GM12878 (cell line): Measurements from ENCODE around the gene COQ8B. TPM values are rescaled to one million over a fixed set of nuclear protein-coding genes. Genes with fewer than 3 reads are reported as not detected.

Source experiments
- ATAC-seq: fragments of 200-7000 bp; cut with Tn5 transposase; 3 replicates; pipeline ENCODE4 v1.9.1; 2020; ENCODE audit warnings: mild to moderate bottlenecking, moderate library complexity
- BruUV-seq: library from RNA; stranded (reverse); fragments of 400-500 nt; replicated peaks from 2 replicates; lab custom pipeline; 2021; lab: Mats Ljungman, UMichigan
- CTCF ChIA-PET: fragments of 300-600 bp; sonication (Branson Sonifier 250); formaldehyde crosslinking; extraction: SDS; loops from one replicate; lab custom pipeline; 2021; ENCODE audit warnings: inconsistent platforms; lab: Yijun Ruan, JAX
- POLR2A ChIA-PET: fragments of 350-600 bp; formaldehyde crosslinking; extraction: SDS; loops from one replicate; lab custom pipeline; 2021; ENCODE audit warnings: inconsistent platforms; lab: Charles Lee
- RAD21 ChIA-PET: fragments of 300-600 bp; sonication (Branson Sonifier 250); formaldehyde crosslinking; loops from one replicate; lab custom pipeline; 2023; ENCODE audit warnings: antibody characterized with exemption; ENCODE audit not compliant: unreplicated experiment; lab: Charles Lee
- SMC1A ChIA-PET: fragments of 300-600 bp; sonication (Branson Sonifier 250); formaldehyde crosslinking; loops from one replicate; lab custom pipeline; 2023; ENCODE audit not compliant: unreplicated experiment, uncharacterized antibody; lab: Charles Lee
- DNase-seq: peaks from one replicate; pipeline ENCODE4 v3.0.0-alpha.2; 2011; ENCODE audit warnings: low read depth, low spot score
- FAIRE-seq: peaks from 3 replicates; lab custom pipeline; 2011; peaks lifted over from hg19 to GRCh38; lab: Jason Lieb, UNC
- H2AFZ ChIP-seq: 2 replicates; pipeline ENCODE4 v1.6.0; 2011; ENCODE audit warnings: low read depth, low read length, control low read depth; ENCODE audit not compliant: control insufficient read depth
- H3K27ac ChIP-seq: 2 replicates; pipeline ENCODE4 v1.5.1; 2011; ENCODE audit warnings: control low read depth; ENCODE audit not compliant: control insufficient read depth, insufficient read depth
- H3K27me3 ChIP-seq, 2 experiments: replicated peaks in 1 of 2; 2 replicates each; pipeline versions ENCODE4 v1.6.0 to v1.6.1; 2011; ENCODE audit warnings: low read length in 1 of 2; ENCODE audit not compliant: control insufficient read depth in 2 of 2, insufficient read depth in 2 of 2
- H3K36me3 ChIP-seq, 2 experiments: 2 replicates each; pipeline ENCODE4 v1.5.1; 2011; ENCODE audit warnings: low read length in 1 of 2; ENCODE audit not compliant: control insufficient read depth in 2 of 2, insufficient read depth in 2 of 2
- H3K4me1 ChIP-seq: 2 replicates; pipeline ENCODE4 v1.6.1; 2011; ENCODE audit warnings: mild to moderate bottlenecking, low read length, moderate library complexity, mixed read lengths; ENCODE audit not compliant: control insufficient read depth, insufficient read depth
- H3K4me2 ChIP-seq: 2 replicates; pipeline ENCODE4 v1.6.0; 2011; ENCODE audit warnings: control low read depth; ENCODE audit not compliant: control insufficient read depth, insufficient read depth
- H3K4me3 ChIP-seq: fragments of 200-600 bp; sonication (generic); 2 replicates; pipeline ENCODE4 v1.5.1; 2016
- H3K79me2 ChIP-seq: 2 replicates; pipeline ENCODE4 v1.6.0; 2011; ENCODE audit warnings: low read length; ENCODE audit not compliant: control insufficient read depth, insufficient read depth
- H3K9ac ChIP-seq: 2 replicates; pipeline ENCODE4 v1.8.0; 2011; ENCODE audit warnings: low read length, control low read depth, mixed read lengths; ENCODE audit not compliant: control insufficient read depth, insufficient read depth
- H3K9me3 ChIP-seq: replicated peaks from 3 replicates; pipeline ENCODE4 v1.5.1; 2011; ENCODE audit warnings: mild to moderate bottlenecking, low read length; ENCODE audit not compliant: control insufficient read depth, insufficient read depth
- H4K20me1 ChIP-seq: 2 replicates; pipeline ENCODE4 v1.6.0; 2011; ENCODE audit not compliant: control insufficient read depth, insufficient read depth
- BMI1 ChIP-seq: fragments of 450-650 bp; IDR thresholded peaks from 2 replicates; pipeline ENCODE4 v1.6.1; 2016; ENCODE audit warnings: mild to moderate bottlenecking, moderate library complexity, borderline replicate concordance
- CREM ChIP-seq: IDR thresholded peaks from 2 replicates; pipeline ENCODE4 v1.6.1; 2014; ENCODE audit warnings: antibody characterized with exemption, low read depth
- HDAC2 ChIP-seq: fragments of 200-600 bp; sonication (generic); IDR thresholded peaks from 2 replicates; pipeline ENCODE4 v1.6.1; 2017
- LARP7 ChIP-seq: fragments of 450-650 bp; IDR thresholded peaks from 2 replicates; pipeline ENCODE4 v1.6.1; 2017; ENCODE audit warnings: mild to moderate bottlenecking
- MEF2A ChIP-seq: IDR thresholded peaks from 2 replicates; pipeline ENCODE4 v1.6.1; 2011; ENCODE audit warnings: low read depth, mild to moderate bottlenecking, low read length, moderate library complexity; ENCODE audit not compliant: insufficient read depth
- POU2F2 ChIP-seq: IDR thresholded peaks from 3 replicates; pipeline ENCODE4 v1.6.1; 2011; ENCODE audit warnings: low read depth, mild to moderate bottlenecking, low read length, borderline replicate concordance
- WGBS: methylation state at CpG from one replicate; pipeline ENCODE4 v1.1.6; 2016; ENCODE audit warnings: low lambda C conversion rate; ENCODE audit not compliant: insufficient replicate concordance, insufficient coverage; ENCODE audit errors: missing lambda C conversion rate; 5-methylcytosine and 5-hydroxymethylcytosine counted together
- in situ Hi-C: fragments of 300-500 bp; cut with MboI; formaldehyde crosslinking; loops from 9 replicates; pipeline ENCODE4 v1.14.3; 2018; ENCODE audit warnings: mixed read lengths
- intact Hi-C: fragments of 100-400 bp; cut with micrococcal nuclease; formaldehyde crosslinking; loops from one replicate; pipeline ENCODE4 v1.14.2; 2022; ENCODE audit not compliant: unreplicated experiment
- polyA plus RNA-seq, 11 experiments: library from polyadenylated mRNA; depleted of rRNA in 4 of 11; unstranded in 6 of 11; stranded (reverse) in 5 of 11; fragments of >200 nt; fragmentation: Nextera tagmentation in 4 of 11; fragmentation: Illumina TruSeq in 1 of 11; extraction: Ambion mirVana in 4 of 11; extraction: Trizol in 1 of 11; gene quantifications; 1 replicate in 1 of 11; 2 replicates in 10 of 11; pipeline versions ENCODE4 v1.2.1 to v1.2.3, GENCODE V29; 2011 to 2016; ENCODE audit warnings: inconsistent platforms in 2 of 11, missing spikeins in 2 of 11, low read depth in 1 of 11
- total RNA-seq, 4 experiments: library from RNA; depleted of rRNA in 3 of 4; stranded (reverse); fragments of >200 nt in 3 of 4; fragmentation: Illumina TruSeq in 1 of 4; extraction: Trizol in 1 of 4; gene quantifications; 2 replicates each; pipeline versions ENCODE4 v1.2.1 to v1.2.3, GENCODE V29; 2013 to 2021
- TF ChIP-seq, protein P1 (sequence below): fragments of 450-650 bp; IDR thresholded peaks from 2 replicates; pipeline ENCODE4 v1.6.1; 2018; ENCODE audit warnings: mild to moderate bottlenecking, low read depth, moderate library complexity; ENCODE audit not compliant: partially characterized antibody
- TF ChIP-seq, protein P2 (sequence below): IDR thresholded peaks from 2 replicates; pipeline ENCODE4 v1.6.1; 2011; ENCODE audit warnings: low read depth, low read length, improper control_type of control experiment, borderline replicate concordance
- TF ChIP-seq, protein P3 (sequence below): IDR thresholded peaks from 2 replicates; pipeline ENCODE4 v1.6.1; 2011; ENCODE audit warnings: borderline replicate concordance, low read depth, mild to moderate bottlenecking, moderate library complexity, mixed read lengths, low read length; ENCODE audit not compliant: insufficient read depth; ENCODE audit errors: extremely low read length
- TF ChIP-seq, protein P4 (sequence below): fragments of 450-650 bp; IDR thresholded peaks from 2 replicates; pipeline ENCODE4 v1.6.1; 2017; ENCODE audit warnings: antibody characterized with exemption, mild to moderate bottlenecking, moderate library complexity

COQ8B gene
- total and polyA plus RNA-seq, 10 of the 15 experiments (the other 5 are each of a cell fraction or from before 2014, with no cell fraction given), result 0.39 to 37.1 (median 16.8) TPM

DNA sequence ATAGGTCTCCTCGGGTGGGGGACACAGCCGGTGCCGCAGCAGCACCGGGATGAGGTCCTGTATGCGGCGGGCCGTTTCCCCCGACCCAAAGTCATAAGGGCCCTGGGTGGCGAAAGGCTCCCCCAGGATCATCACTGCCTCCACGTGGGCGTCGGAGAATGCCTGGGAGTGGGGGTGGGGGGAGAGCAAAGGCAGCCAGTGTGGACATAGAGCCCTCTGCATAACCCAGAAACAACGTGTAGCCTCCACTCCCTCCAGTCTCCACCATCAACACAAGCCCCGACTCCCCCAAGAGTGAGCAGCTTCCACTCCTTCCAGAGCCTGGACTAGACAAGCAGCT, 24.5 kb downstream of the COQ8B start:
- intact Hi-C loops (no loop called here), in situ Hi-C loops (no loop called here)
- BruUV-seq, result no TSS peak
- Histone ChIP-seq H3K4me3 (no peak overlapping the region), H4K20me1 (no peaks in the 10 kb centered on the region), H3K9ac (no peak overlapping the region), H2AFZ (no peak overlapping the region), H3K36me3 (no peaks in the 10 kb centered on the region; a peak in 1 of 4 replicates), H3K4me1 (peaks cover 22% of the 10 kb centered on the region), H3K4me2 (no peak overlapping the region), H3K9me3 (no peaks in the 10 kb centered on the region), H3K27ac (no peak overlapping the region), H3K27me3 (no peaks in the 10 kb centered on the region), H3K79me2 (no peaks in the 10 kb centered on the region)
- DNase-seq, result no peak
- ChIA-PET POLR2A (interaction anchor here (1.6 to 1.9 kb wide), 2 partner anchors 56 to 85 kb away, joined by 6 to 10 read pairs; no protein-coding TSS in a partner anchor), RAD21 (interaction anchor here (0.6 to 1.1 kb wide), 2 partner anchors 29 to 77 kb away, joined by 3 to 4 read pairs; no protein-coding TSS in a partner anchor), CTCF (no interaction called here), SMC1A (no interaction called here)
- FAIRE-seq, result no peak
- TF ChIP-seq MEF2A, result no peak
- TF ChIP-seq HDAC2, result no peak
- TF ChIP-seq CREM, result no peak
- TF ChIP-seq, protein P1, sequence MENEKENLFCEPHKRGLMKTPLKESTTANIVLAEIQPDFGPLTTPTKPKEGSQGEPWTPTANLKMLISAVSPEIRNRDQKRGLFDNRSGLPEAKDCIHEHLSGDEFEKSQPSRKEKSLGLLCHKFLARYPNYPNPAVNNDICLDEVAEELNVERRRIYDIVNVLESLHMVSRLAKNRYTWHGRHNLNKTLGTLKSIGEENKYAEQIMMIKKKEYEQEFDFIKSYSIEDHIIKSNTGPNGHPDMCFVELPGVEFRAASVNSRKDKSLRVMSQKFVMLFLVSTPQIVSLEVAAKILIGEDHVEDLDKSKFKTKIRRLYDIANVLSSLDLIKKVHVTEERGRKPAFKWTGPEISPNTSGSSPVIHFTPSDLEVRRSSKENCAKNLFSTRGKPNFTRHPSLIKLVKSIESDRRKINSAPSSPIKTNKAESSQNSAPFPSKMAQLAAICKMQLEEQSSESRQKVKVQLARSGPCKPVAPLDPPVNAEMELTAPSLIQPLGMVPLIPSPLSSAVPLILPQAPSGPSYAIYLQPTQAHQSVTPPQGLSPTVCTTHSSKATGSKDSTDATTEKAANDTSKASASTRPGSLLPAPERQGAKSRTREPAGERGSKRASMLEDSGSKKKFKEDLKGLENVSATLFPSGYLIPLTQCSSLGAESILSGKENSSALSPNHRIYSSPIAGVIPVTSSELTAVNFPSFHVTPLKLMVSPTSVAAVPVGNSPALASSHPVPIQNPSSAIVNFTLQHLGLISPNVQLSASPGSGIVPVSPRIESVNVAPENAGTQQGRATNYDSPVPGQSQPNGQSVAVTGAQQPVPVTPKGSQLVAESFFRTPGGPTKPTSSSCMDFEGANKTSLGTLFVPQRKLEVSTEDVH, result no peak
- TF ChIP-seq, protein P2, sequence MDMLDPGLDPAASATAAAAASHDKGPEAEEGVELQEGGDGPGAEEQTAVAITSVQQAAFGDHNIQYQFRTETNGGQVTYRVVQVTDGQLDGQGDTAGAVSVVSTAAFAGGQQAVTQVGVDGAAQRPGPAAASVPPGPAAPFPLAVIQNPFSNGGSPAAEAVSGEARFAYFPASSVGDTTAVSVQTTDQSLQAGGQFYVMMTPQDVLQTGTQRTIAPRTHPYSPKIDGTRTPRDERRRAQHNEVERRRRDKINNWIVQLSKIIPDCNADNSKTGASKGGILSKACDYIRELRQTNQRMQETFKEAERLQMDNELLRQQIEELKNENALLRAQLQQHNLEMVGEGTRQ, result no peak
- TF ChIP-seq POU2F2, result no peak
- TF ChIP-seq, protein P3, sequence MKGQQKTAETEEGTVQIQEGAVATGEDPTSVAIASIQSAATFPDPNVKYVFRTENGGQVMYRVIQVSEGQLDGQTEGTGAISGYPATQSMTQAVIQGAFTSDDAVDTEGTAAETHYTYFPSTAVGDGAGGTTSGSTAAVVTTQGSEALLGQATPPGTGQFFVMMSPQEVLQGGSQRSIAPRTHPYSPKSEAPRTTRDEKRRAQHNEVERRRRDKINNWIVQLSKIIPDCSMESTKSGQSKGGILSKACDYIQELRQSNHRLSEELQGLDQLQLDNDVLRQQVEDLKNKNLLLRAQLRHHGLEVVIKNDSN, result no peak
- TF ChIP-seq BMI1, result no peak
- TF ChIP-seq, protein P4, sequence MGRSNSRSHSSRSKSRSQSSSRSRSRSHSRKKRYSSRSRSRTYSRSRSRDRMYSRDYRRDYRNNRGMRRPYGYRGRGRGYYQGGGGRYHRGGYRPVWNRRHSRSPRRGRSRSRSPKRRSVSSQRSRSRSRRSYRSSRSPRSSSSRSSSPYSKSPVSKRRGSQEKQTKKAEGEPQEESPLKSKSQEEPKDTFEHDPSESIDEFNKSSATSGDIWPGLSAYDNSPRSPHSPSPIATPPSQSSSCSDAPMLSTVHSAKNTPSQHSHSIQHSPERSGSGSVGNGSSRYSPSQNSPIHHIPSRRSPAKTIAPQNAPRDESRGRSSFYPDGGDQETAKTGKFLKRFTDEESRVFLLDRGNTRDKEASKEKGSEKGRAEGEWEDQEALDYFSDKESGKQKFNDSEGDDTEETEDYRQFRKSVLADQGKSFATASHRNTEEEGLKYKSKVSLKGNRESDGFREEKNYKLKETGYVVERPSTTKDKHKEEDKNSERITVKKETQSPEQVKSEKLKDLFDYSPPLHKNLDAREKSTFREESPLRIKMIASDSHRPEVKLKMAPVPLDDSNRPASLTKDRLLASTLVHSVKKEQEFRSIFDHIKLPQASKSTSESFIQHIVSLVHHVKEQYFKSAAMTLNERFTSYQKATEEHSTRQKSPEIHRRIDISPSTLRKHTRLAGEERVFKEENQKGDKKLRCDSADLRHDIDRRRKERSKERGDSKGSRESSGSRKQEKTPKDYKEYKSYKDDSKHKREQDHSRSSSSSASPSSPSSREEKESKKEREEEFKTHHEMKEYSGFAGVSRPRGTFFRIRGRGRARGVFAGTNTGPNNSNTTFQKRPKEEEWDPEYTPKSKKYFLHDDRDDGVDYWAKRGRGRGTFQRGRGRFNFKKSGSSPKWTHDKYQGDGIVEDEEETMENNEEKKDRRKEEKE, result no peak
- TF ChIP-seq LARP7, result no peak
- no peak for ATAC-seq
- 100% methylated on average over 6 of the region's 14 CpGs for WGBS
